Stimulated activated CD4-positive, alpha-beta T cell treated with anti-CD3 and anti-CD28 coated beads, Interleukin-2, amount 100 ng/mL, for 4 hours (primary cell): Measurements from ENCODE around the gene ROPN1L.
"Not testable (repeated sequence)": the region's sequence is repeated elsewhere in the genome, so short reads cannot be mapped to it uniquely, and the experiment has no call there.

Experiments
- DNase-seq: peaks from one replicate; pipeline ENCODE4 v3.0.0-alpha.2; 2020; ENCODE audit warnings: low read depth

The ROPN1L gene

GRCh38 chr5:10441083-10441991 is at the start of gene ROPN1L:
ROPN1L (plus strand) TSS chr5:10441879; CDS start chr5:10442168, 289 bp downstream.
- peak; percentile 71 for DNase-seq

GRCh38 chr5:10392567-10393328 is 48.9 kb upstream of the ROPN1L start:
- DNase-seq: not testable (repeated sequence)

GRCh38 chr5:10393491-10393890 is 48.2 kb upstream of the ROPN1L start:
- no peak for DNase-seq

GRCh38 chr5:10396552-10396951 is 45.1 kb upstream of the ROPN1L start:
- DNase-seq: no peak

- DNase-seq: no peak
These were observed 41.8 kb upstream of the ROPN1L start for GRCh38 chr5:10399839-10400238.

GRCh38 chr5:10400411-10400810 is 41.3 kb upstream of the ROPN1L start:
- no peak for DNase-seq

GRCh38 chr5:10400831-10401230 is 40.8 kb upstream of the ROPN1L start:
- no peak for DNase-seq

GRCh38 chr5:10401498-10401897 is 40.2 kb upstream of the ROPN1L start:
- DNase-seq: no peak

GRCh38 chr5:10403829-10404228 is 37.9 kb upstream of the ROPN1L start:
- no peak for DNase-seq

- DNase-seq: no peak
These were observed 35.0 kb upstream of the ROPN1L start for GRCh38 chr5:10406651-10407050.

GRCh38 chr5:10409504-10409903 is 32.2 kb upstream of the ROPN1L start:
- DNase-seq: no peak

- DNase-seq: no peak
These were observed 31.0 kb upstream of the ROPN1L start for GRCh38 chr5:10410662-10411061.

- DNase-seq: no peak
These were observed 30.3 kb upstream of the ROPN1L start for GRCh38 chr5:10411336-10411735.

GRCh38 chr5:10416868-10417267 is 24.8 kb upstream of the ROPN1L start:
- no peak for DNase-seq

GRCh38 chr5:10418654-10419345 is 22.9 kb upstream of the ROPN1L start:
- no peak for DNase-seq

GRCh38 chr5:10420468-10420867 is 21.2 kb upstream of the ROPN1L start:
- no peak for DNase-seq

- no peak for DNase-seq
These were observed 20.7 kb upstream of the ROPN1L start for GRCh38 chr5:10420932-10421331.

GRCh38 chr5:10421896-10422691 is 19.6 kb upstream of the ROPN1L start:
- DNase-seq: no peak

- DNase-seq: no peak
These were observed 18.7 kb upstream of the ROPN1L start for GRCh38 chr5:10423022-10423421.

GRCh38 chr5:10424124-10424731 is 17.5 kb upstream of the ROPN1L start:
- DNase-seq: no peak

GRCh38 chr5:10427201-10427600 is 14.5 kb upstream of the ROPN1L start:
- no peak for DNase-seq
